HepG2 (cell line): ENCODE results near the gene WDR86.

ENCODE experiments used
- CREBL2 ChIP-seq: sonication (generic); formaldehyde crosslinking; IDR thresholded peaks from 2 replicates; pipeline ENCODE4 v1.8.1; 2023; ENCODE audit warnings: missing genetic modification reagents, mild to moderate bottlenecking, borderline replicate concordance
- CTCF ChIP-seq: sonication (generic); formaldehyde crosslinking; IDR thresholded peaks from 2 replicates; pipeline ENCODE4 v1.5.0; 2020; ENCODE audit warnings: mild to moderate bottlenecking, missing genetic modification reagents, moderate library complexity
- EZH2 ChIP-seq: conservative IDR thresholded peaks from 2 replicates; pipeline ENCODE4 v1.6.1; 2012; ENCODE audit warnings: mild to moderate bottlenecking, low read depth, low read length, moderate library complexity
- USF2 ChIP-seq, 2 experiments: sonication (generic) in 1 of 2; formaldehyde crosslinking in 1 of 2; IDR thresholded peaks; 2 replicates each; pipeline versions ENCODE4 v1.5.1 to v1.6.1; 2011 to 2020; ENCODE audit warnings: borderline replicate concordance in 1 of 2, low read depth in 1 of 2, low read length in 1 of 2, mild to moderate bottlenecking in 1 of 2, missing genetic modification reagents in 1 of 2, moderate library complexity in 1 of 2

GRCh38 chr7:151426441-151426903, 16.6 kb upstream of the WDR86 start:
- TF ChIP-seq CTCF (no peak), USF2 (IDR thresholded peaks at IDR 0.05; ENCODE audit: low read depth, low read length) (no peak), USF2 (CRISPR knock-in tag; IDR thresholded peaks at IDR 0.05; ENCODE audit: borderline replicate concordance) (no peak), CREBL2 (no peak), EZH2 (no peak)
